HG02610 (cell line): Measurements from ENCODE around the gene NOD2.
A peak's percentile ranks its signal among the peaks of the same experiment; 100 is the strongest.

ENCODE experiments used
- ATAC-seq: cut with Tn5 transposase; IDR thresholded peaks from one replicate; pipeline ENCODE4 v1.9.1; 2021; ENCODE audit warnings: mild to moderate bottlenecking, moderate library complexity; ENCODE audit not compliant: unreplicated experiment

The NOD2 gene

GRCh38 chr16:50712560-50712898 lies 19.1 kb downstream of the NOD2 start:
- no peak for ATAC-seq

GRCh38 chr16:50712956-50713355 lies 19.6 kb downstream of the NOD2 start:
- no peak for ATAC-seq

GRCh38 chr16:50717091-50717490 lies 23.7 kb downstream of the NOD2 start:
- no peak for ATAC-seq

- ATAC-seq, result no peak
Measured at GRCh38 chr16:50717494-50717893, 24.1 kb downstream of the NOD2 start.

GRCh38 chr16:50718061-50718760 lies 24.8 kb downstream of the NOD2 start:
- ATAC-seq, result no peak

GRCh38 chr16:50718761-50719400 lies 25.5 kb downstream of the NOD2 start:
- no peak for ATAC-seq

GRCh38 chr16:50719401-50720337 lies 26.3 kb downstream of the NOD2 start:
- ATAC-seq, result no peak

- no peak for ATAC-seq
Measured at GRCh38 chr16:50721549-50722404, 28.4 kb downstream of the NOD2 start.

- ATAC-seq, result no peak
Measured at GRCh38 chr16:50722405-50722737, 29.0 kb downstream of the NOD2 start.

- no peak for ATAC-seq
Measured at GRCh38 chr16:50722960-50723359, 29.6 kb downstream of the NOD2 start.

GRCh38 chr16:50724306-50724705 lies 30.9 kb downstream of the NOD2 start:
- no peak for ATAC-seq

GRCh38 chr16:50731130-50731988 lies 38.0 kb downstream of the NOD2 start:
- ATAC-seq, result no peak

GRCh38 chr16:50731989-50732832 lies 38.8 kb downstream of the NOD2 start:
- ATAC-seq, result no peak

GRCh38 chr16:50733468-50733867 lies 40.1 kb downstream of the NOD2 start:
- no peak for ATAC-seq

GRCh38 chr16:50735629-50736122 lies 42.3 kb downstream of the NOD2 start:
- ATAC-seq, result peak; percentile 65

GRCh38 chr16:50736448-50736847 lies 43.0 kb downstream of the NOD2 start:
- ATAC-seq, result no peak

- no peak for ATAC-seq
Measured at GRCh38 chr16:50737420-50737959, 44.1 kb downstream of the NOD2 start.

GRCh38 chr16:50739031-50739430 lies 45.6 kb downstream of the NOD2 start:
- no peak for ATAC-seq

GRCh38 chr16:50740736-50741135 lies 47.3 kb downstream of the NOD2 start:
- ATAC-seq, result no peak
